Type B pancreatic cell (in vitro differentiated cells): ENCODE results near the gene ABHD6. TPM values are rescaled to one million over a fixed set of nuclear protein-coding genes. Genes with fewer than 3 reads are reported as not detected.

Experiments used
- DNase-seq: peaks from one replicate; pipeline ENCODE4 v3.0.0; 2021; ENCODE audit warnings: mixed read lengths; ENCODE audit not compliant: unreplicated experiment; ENCODE audit errors: extremely low spot score
- H3K27ac Mint-ChIP-seq: 2 replicates; pipeline ENCODE4 v1.8.0; 2021; ENCODE audit warnings: mild to moderate bottlenecking, mixed read lengths
- H3K27me3 Mint-ChIP-seq: 2 replicates; pipeline ENCODE4 v1.8.0; 2021; ENCODE audit warnings: mixed read lengths
- H3K36me3 Mint-ChIP-seq: 2 replicates; pipeline ENCODE4 v1.8.0; 2021; ENCODE audit warnings: mixed read lengths
- H3K4me1 Mint-ChIP-seq: one replicate; pipeline ENCODE4 v1.8.0; 2021; ENCODE audit warnings: mixed read lengths; ENCODE audit not compliant: unreplicated experiment
- H3K4me3 Mint-ChIP-seq: 2 replicates; pipeline ENCODE4 v1.8.0; 2021; ENCODE audit warnings: mild to moderate bottlenecking, mixed read lengths
- H3K9me3 Mint-ChIP-seq: 2 replicates; pipeline ENCODE4 v1.8.0; 2021; ENCODE audit warnings: mixed read lengths
- total RNA-seq: library from RNA; stranded (reverse); gene quantifications from 2 replicates; pipeline ENCODE4 v1.2.1, GENCODE V29; 2021; ENCODE audit warnings: low replicate concordance
- TF ChIP-seq, protein P1 (sequence below): fragments of 200-600 bp; sonication (generic); conservative IDR thresholded peaks from 2 replicates; pipeline ENCODE4 v1.5.0; 2021; ENCODE audit warnings: antibody characterized with exemption, mild to moderate bottlenecking

ABHD6 gene
- total RNA-seq, 1 donor from 2014 or later: 15.7 TPM

DNA sequence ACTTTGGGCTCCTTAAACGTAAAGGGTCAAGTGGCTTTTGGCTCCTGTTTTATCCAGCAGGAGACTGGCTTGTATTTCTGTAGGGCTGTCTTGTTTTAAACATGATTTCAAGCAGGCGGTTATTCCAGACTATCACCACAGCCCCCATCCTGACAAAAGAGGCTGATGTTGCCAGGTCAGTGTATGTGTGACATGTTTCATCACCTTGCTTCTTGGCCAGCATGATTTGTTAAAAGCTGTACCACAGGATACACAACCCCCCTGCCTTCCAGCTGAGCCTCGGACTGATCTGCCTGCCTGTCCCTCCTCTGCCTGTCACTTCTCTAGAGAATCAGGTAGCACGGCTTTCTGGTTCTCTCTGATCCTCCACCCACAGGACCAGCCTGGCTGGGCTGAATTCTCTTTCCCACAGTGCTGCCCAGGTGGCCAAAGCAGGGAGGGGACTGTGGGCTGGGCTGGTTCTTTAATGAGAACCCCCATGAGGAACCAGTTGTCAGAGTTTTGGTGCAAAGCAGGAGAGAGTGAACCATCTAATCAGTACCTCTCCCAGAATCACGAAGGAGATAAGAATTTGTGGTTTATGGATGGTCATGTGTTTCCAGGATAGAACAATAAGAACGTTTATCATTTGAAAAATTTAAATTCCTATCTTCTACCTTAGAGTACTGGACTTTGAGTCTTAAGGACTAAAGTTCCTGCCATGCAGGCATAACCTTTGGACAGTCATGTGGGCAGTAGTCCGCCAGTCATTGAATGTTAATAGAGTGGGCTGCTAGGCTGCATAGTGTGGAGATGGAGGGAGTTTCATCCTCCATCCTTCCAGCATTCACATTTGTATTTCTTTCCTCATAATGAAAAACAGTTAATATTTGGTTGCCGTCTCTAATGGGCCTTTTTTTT is 8.8 kb downstream of the ABHD6 start:
- TF ChIP-seq, protein P1, sequence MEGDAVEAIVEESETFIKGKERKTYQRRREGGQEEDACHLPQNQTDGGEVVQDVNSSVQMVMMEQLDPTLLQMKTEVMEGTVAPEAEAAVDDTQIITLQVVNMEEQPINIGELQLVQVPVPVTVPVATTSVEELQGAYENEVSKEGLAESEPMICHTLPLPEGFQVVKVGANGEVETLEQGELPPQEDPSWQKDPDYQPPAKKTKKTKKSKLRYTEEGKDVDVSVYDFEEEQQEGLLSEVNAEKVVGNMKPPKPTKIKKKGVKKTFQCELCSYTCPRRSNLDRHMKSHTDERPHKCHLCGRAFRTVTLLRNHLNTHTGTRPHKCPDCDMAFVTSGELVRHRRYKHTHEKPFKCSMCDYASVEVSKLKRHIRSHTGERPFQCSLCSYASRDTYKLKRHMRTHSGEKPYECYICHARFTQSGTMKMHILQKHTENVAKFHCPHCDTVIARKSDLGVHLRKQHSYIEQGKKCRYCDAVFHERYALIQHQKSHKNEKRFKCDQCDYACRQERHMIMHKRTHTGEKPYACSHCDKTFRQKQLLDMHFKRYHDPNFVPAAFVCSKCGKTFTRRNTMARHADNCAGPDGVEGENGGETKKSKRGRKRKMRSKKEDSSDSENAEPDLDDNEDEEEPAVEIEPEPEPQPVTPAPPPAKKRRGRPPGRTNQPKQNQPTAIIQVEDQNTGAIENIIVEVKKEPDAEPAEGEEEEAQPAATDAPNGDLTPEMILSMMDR: no peak
- DNase-seq: no peak
- Mint-ChIP-seq H3K4me3 (no peak overlapping the region), H3K9me3 (no peaks in the 10 kb centered on the region), H3K4me1 (peaks cover 27% of the 10 kb centered on the region), H3K27me3 (no peaks in the 10 kb centered on the region), H3K36me3 (no peaks in the 10 kb centered on the region), H3K27ac (peak overlapping the region; percentile 81)

DNA sequence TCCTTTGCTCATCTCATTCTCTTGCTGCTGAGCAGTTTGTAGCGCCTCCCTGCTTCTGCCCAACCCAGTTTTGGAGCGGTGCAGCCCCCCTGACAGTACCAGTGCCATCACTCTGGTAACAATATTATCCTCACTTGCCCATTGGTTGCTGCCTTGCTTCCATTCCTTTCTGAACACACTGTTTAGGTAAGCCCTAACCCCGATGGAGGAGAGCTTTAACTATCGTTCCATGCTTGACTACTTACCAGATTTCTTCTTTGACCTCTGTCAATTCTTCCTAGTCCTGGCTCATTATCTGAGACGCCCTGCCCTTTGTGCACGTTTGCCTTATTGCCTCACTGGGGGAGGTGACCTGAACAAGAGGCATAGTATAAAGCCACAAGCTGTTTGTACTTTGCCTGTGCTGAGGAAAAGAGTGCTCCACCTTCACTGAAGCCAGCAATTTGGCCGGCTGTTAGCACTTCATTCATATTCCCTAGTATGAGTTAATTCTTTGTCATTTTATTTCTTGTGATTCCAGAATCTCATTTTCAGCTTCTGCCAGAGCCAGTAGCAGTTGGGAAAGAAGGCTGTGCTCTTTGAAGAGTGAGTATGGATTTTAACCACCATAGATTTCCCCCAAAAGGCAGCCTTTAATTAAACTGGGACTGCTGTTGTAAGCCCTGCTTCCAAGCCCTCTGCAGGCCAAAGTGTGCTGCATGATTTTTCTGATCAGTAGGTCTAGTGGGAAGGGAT is 11.9 kb downstream of the ABHD6 start:
- Mint-ChIP-seq H3K4me1 (peaks cover 34% of the 10 kb centered on the region), H3K4me3 (peak overlapping the region; percentile 12), H3K27ac (peak overlapping the region; percentile 52), H3K36me3 (no peaks in the 10 kb centered on the region), H3K27me3 (no peaks in the 10 kb centered on the region), H3K9me3 (no peaks in the 10 kb centered on the region)
- DNase-seq: no peak
- TF ChIP-seq, protein P1: peak; percentile 62

GRCh38 chr3:58250093-58250707 is 12.6 kb downstream of the ABHD6 start:
- Mint-ChIP-seq H3K27me3 (no peaks in the 10 kb centered on the region), H3K4me1 (peaks cover 34% of the 10 kb centered on the region), H3K36me3 (no peaks in the 10 kb centered on the region), H3K9me3 (no peaks in the 10 kb centered on the region), H3K27ac (peak overlapping the region; percentile 9), H3K4me3 (peak overlapping the region; percentile 14)
- TF ChIP-seq, protein P1: peak; percentile 28
- DNase-seq: no peak

- Mint-ChIP-seq H3K27ac (no peak overlapping the region), H3K36me3 (no peaks in the 10 kb centered on the region), H3K9me3 (no peaks in the 10 kb centered on the region), H3K4me3 (no peak overlapping the region), H3K27me3 (no peaks in the 10 kb centered on the region), H3K4me1 (peaks cover 25% of the 10 kb centered on the region)
- TF ChIP-seq, protein P1: no peak
- DNase-seq: no peak
Observed at GRCh38 chr3:58251631-58252035, 14.0 kb downstream of the ABHD6 start.

DNA sequence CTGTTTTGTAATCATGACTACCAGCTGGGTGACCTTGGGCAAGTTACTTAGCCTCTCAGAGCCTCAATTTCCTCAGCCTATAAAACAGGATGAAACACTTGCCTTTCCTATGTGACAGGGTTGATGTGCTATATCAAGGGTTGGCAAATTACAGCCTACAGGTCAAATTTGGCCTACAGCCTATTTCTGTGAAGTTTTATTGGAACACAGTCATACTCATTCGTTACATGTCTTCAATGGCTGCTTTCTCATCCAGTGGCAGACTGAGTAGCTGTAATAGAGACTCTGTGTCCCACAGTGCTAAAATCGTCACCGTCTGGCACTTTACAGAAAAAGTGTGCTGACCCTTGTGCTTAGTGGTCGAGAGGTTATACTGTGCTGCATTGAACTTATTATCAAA is 16.6 kb downstream of the ABHD6 start:
- Mint-ChIP-seq H3K27ac (no peak overlapping the region), H3K9me3 (no peaks in the 10 kb centered on the region), H3K36me3 (peaks cover 7% of the 10 kb centered on the region), H3K4me3 (no peak overlapping the region), H3K4me1 (peaks cover 29% of the 10 kb centered on the region), H3K27me3 (no peaks in the 10 kb centered on the region)
- TF ChIP-seq, protein P1: no peak
- DNase-seq: no peak
